GM18907 (cell line): ENCODE results near the gene KANSL1.

Source experiments
- ATAC-seq: cut with Tn5 transposase; IDR thresholded peaks from one replicate; pipeline ENCODE4 v1.9.1; 2021; ENCODE audit warnings: mild to moderate bottlenecking, moderate library complexity; ENCODE audit not compliant: unreplicated experiment

The KANSL1 gene

GRCh38 chr17:46002973-46003316 is 190.3 kb downstream of the KANSL1 start:
- ATAC-seq = no peak

GRCh38 chr17:46002311-46002972 is 190.8 kb downstream of the KANSL1 start:
- ATAC-seq = no peak

GRCh38 chr17:46001390-46002310 is 191.6 kb downstream of the KANSL1 start:
- no peak for ATAC-seq

GRCh38 chr17:46000757-46001156 is 192.5 kb downstream of the KANSL1 start:
- ATAC-seq = no peak

GRCh38 chr17:46000292-46000691 is 192.9 kb downstream of the KANSL1 start:
- ATAC-seq = no peak

- no peak for ATAC-seq
These were observed 193.3 kb downstream of the KANSL1 start for GRCh38 chr17:45999900-46000290.

- no peak for ATAC-seq
These were observed 194.0 kb downstream of the KANSL1 start, which contains the start of gene STH for GRCh38 chr17:45998987-45999899. STH (plus strand) TSS chr17:45999250; CDS start chr17:45999280, 30 bp downstream.

GRCh38 chr17:45997624-45998023 is 195.6 kb downstream of the KANSL1 start:
- no peak for ATAC-seq

- ATAC-seq = no peak
These were observed 196.1 kb downstream of the KANSL1 start for GRCh38 chr17:45997166-45997565.

- no peak for ATAC-seq
These were observed 196.8 kb downstream of the KANSL1 start for GRCh38 chr17:45996282-45996937.

- ATAC-seq = no peak
These were observed 197.5 kb downstream of the KANSL1 start for GRCh38 chr17:45995627-45996270.

- ATAC-seq = no peak
These were observed 198.2 kb downstream of the KANSL1 start for GRCh38 chr17:45994987-45995386.

GRCh38 chr17:45993962-45994627 is 199.1 kb downstream of the KANSL1 start:
- ATAC-seq = no peak

GRCh38 chr17:45992904-45993303 is 200.3 kb downstream of the KANSL1 start:
- ATAC-seq = no peak

GRCh38 chr17:45992175-45992574 is 201.1 kb downstream of the KANSL1 start:
- ATAC-seq = no peak

- ATAC-seq = no peak
These were observed 201.9 kb downstream of the KANSL1 start for GRCh38 chr17:45991341-45991740.

GRCh38 chr17:45990886-45991285 is 202.3 kb downstream of the KANSL1 start:
- ATAC-seq = no peak

GRCh38 chr17:45989759-45990158 is 203.5 kb downstream of the KANSL1 start:
- no peak for ATAC-seq

- no peak for ATAC-seq
These were observed 205.5 kb downstream of the KANSL1 start for GRCh38 chr17:45987706-45988105.

- ATAC-seq = no peak
These were observed 207.2 kb downstream of the KANSL1 start for GRCh38 chr17:45986056-45986455.
